Measurements from ENCODE around the gene GPR55. TPM values are rescaled to one million over a fixed set of nuclear protein-coding genes. Genes with fewer than 3 reads are reported as not detected.

The GPR55 gene
- total and polyA plus RNA-seq, 8 donors = 0.02 to 0.12 (median 0.06) TPM; not detected in 3

GRCh38 chr2:230942371-230942770 lies 17.3 kb upstream of the GPR55 start:
- 52 to 57% methylated on average over 3 of the region's 3 CpGs for WGBS, 2 donors

GRCh38 chr2:230941202-230942180 lies 16.4 kb upstream of the GPR55 start:
- intact Hi-C loops (cut with DNase I) = no loop called here
- H3K27me3 ChIP-seq = no peaks in the 10 kb centered on the region
- no peak overlapping the region for H3K27ac ChIP-seq
- FAIRE-seq (no peak), DNase-seq (no peak), ATAC-seq (no peak)
- H3K9me3 ChIP-seq = no peaks in the 10 kb centered on the region
- TF ChIP-seq CTCF (IDR thresholded peaks at IDR 0.05) = no peak
- no peaks in the 10 kb centered on the region for H3K4me1 ChIP-seq
- 62 to 71% methylated on average over 14 of the region's 14 CpGs for WGBS, 2 donors
- H3K36me3 ChIP-seq = no peaks in the 10 kb centered on the region
- no peak overlapping the region for H3K4me3 ChIP-seq

More at GRCh38 chr2:230942371-230942770, 17.3 kb upstream of the GPR55 start:
- Histone ChIP-seq H3K4me1 (no peaks in the 10 kb centered on the region), H3K9me3 (no peaks in the 10 kb centered on the region), H3K27me3 (no peaks in the 10 kb centered on the region), H3K4me3 (no peak overlapping the region), H3K27ac (no peak overlapping the region), H3K36me3 (no peaks in the 10 kb centered on the region)
- ATAC-seq (no peak), DNase-seq (no peak), FAIRE-seq (no peak)
- intact Hi-C loops (cut with DNase I) = no loop called here
- TF ChIP-seq CTCF (IDR thresholded peaks at IDR 0.05) = no peak

DNA sequence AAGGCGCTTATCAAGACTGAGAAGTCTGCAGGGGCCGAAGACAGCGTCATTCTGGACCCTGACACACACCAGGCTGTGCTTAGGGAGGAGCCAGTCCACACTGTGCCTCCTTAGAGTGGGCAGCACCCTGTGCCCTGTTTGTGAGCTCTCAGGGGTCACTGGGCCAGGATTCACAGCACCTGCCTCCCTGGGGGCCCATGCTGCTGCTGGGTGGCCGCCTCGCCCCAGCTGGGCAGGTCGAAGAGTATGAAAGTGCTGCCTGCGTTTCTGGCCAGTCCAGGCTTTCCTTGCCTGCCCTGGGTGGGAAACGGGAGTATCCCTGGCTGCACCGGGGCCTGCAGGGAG lies 15.4 kb upstream of the GPR55 start:
- Histone ChIP-seq H3K27ac (no peak overlapping the region), H3K36me3 (no peaks in the 10 kb centered on the region), H3K4me1 (no peaks in the 10 kb centered on the region), H3K27me3 (no peaks in the 10 kb centered on the region), H3K9me3 (no peaks in the 10 kb centered on the region), H3K4me3 (no peak overlapping the region)
- no peak for TF ChIP-seq CTCF (IDR thresholded peaks at IDR 0.05)
- WGBS, 2 donors = 70 to 72% methylated on average over 9 of the region's 9 CpGs
- ATAC-seq (no peak), DNase-seq (no peak), FAIRE-seq (no peak)
- intact Hi-C loops (cut with DNase I) = no loop called here

DNA sequence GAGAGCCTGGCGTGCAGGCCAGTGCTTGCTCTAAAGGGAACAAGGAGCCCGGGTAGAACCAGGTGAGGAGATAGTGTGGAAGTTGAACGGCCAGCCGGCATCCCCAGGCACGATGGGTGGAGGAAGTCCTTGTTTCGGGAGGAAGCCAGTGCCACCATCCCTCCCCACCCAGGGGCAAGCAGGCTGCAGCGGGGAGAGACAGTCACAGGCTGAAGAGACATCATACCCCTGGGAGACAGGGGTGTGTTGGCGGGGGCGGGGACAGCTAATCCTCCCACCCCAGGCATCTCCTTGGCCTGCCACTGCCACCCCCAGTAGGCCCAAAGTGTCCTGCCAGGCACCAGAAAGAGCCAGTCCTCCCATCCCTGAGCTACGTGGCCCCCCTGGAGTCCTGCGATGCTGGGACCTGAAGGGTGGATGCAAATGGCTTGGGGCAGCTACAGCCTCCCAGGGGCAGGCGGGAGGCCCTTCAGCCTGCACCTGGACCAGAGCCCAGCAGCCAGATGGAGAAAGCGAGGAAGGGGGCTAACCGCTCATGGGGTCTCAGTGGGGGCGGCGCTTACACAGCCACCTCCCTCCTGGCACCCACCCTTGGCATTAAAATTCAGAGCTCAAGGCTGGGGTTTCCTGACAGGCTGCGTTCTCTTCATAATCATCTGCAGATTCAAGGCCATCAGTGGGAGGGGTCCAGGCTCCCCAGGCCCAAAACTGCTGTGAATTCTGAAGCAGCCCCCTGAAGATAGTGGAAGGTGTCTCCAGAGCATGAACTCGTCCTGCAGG lies 14.8 kb upstream of the GPR55 start:
- no peak for FAIRE-seq
- H3K36me3 ChIP-seq = no peaks in the 10 kb centered on the region
- H3K27ac ChIP-seq = no peak overlapping the region
- no peak for ATAC-seq
- H3K4me1 ChIP-seq = no peaks in the 10 kb centered on the region
- H3K4me3 ChIP-seq = no peak overlapping the region
- no peak for TF ChIP-seq CTCF (IDR thresholded peaks at IDR 0.05)
- intact Hi-C loops (cut with DNase I) = no loop called here
- no peak for DNase-seq
- WGBS, 2 donors = 73 to 78% methylated on average over 18 of the region's 18 CpGs
- no peaks in the 10 kb centered on the region for H3K27me3 ChIP-seq
- no peaks in the 10 kb centered on the region for H3K9me3 ChIP-seq

Measured in pancreas (tissue), 10 donors.